Endothelial cell of umbilical vein (primary cell): Measurements from ENCODE around the gene TRRAP. TPM values are rescaled to one million over a fixed set of nuclear protein-coding genes. Genes with fewer than 3 reads are reported as not detected.
A peak's percentile ranks its signal among the peaks of the same experiment; 100 is the strongest.
"Not testable (repeated sequence)": the region's sequence is repeated elsewhere in the genome, so short reads cannot be mapped to it uniquely, and the experiment has no call there.

ENCODE experiments used
- BruUV-seq: library from RNA; stranded (reverse); fragments of 400-500 nt; replicated peaks from 2 replicates; lab custom pipeline; 2021; lab: Mats Ljungman, UMichigan
- CTCF ChIA-PET: fragments of 300-600, 350-600 bp; sonication (Branson Sonifier 250); formaldehyde crosslinking; loops from one replicate; lab custom pipeline; 2021; ENCODE audit warnings: antibody characterized with exemption, inconsistent platforms; lab: Charles Lee
- POLR2A ChIA-PET: fragments of 300-600, 350-600 bp; sonication (Branson Sonifier 250); formaldehyde crosslinking; loops from one replicate; lab custom pipeline; 2021; ENCODE audit warnings: antibody characterized with exemption, inconsistent platforms; lab: Charles Lee
- DNase-seq: peaks from one replicate; pipeline ENCODE4 v3.0.0-alpha.2; 2011; ENCODE audit warnings: low read depth, low spot score
- FAIRE-seq: peaks from 2 replicates; lab custom pipeline; 2011; peaks lifted over from hg19 to GRCh38; lab: Jason Lieb, UNC
- H2AFZ ChIP-seq: 2 replicates; pipeline ENCODE4 v1.6.0; 2012; ENCODE audit warnings: low read depth, low read length, control low read depth, inconsistent platforms
- H3K27ac ChIP-seq: 2 replicates; pipeline ENCODE4 v1.5.1; 2011; ENCODE audit warnings: low read depth, mild to moderate bottlenecking, control low read depth, low read length, moderate library complexity; ENCODE audit not compliant: insufficient read depth
- H3K27me3 ChIP-seq, 2 experiments: 2 replicates each; pipeline versions ENCODE4 v1.6.0 to v1.6.1; 2011; ENCODE audit warnings: low read length in 2 of 2, mixed read lengths in 1 of 2; ENCODE audit not compliant: control insufficient read depth in 2 of 2, insufficient read depth in 2 of 2
- H3K36me3 ChIP-seq, 2 experiments: 2 replicates in 1 of 2; 3 replicates in 1 of 2; pipeline ENCODE4 v1.5.1; 2011; ENCODE audit warnings: low read length in 2 of 2, mild to moderate bottlenecking in 1 of 2, moderate library complexity in 1 of 2; ENCODE audit not compliant: control insufficient read depth in 2 of 2, insufficient read depth in 2 of 2; ENCODE audit errors: extremely low read depth in 1 of 2
- H3K4me1 ChIP-seq: 3 replicates; pipeline ENCODE4 v1.5.1; 2011; ENCODE audit warnings: mild to moderate bottlenecking, low read length; ENCODE audit not compliant: control insufficient read depth, insufficient read depth; ENCODE audit errors: extremely low read depth
- H3K4me2 ChIP-seq: 2 replicates; pipeline ENCODE4 v1.6.1; 2011; ENCODE audit warnings: low read length, control low read depth, mixed read lengths; ENCODE audit not compliant: insufficient read depth
- H3K4me3 ChIP-seq, 3 experiments: fragments of 200-600 bp in 1 of 3; sonication (generic), shearing (Covaris generic) in 1 of 3; replicated peaks in 1 of 3; 2 replicates each; pipeline ENCODE4 v1.5.1; 2011 to 2016; ENCODE audit warnings: control low read depth in 3 of 3, low read length in 3 of 3, mild to moderate bottlenecking in 2 of 3, inconsistent platforms in 1 of 3, low read depth in 1 of 3, moderate library complexity in 1 of 3; ENCODE audit not compliant: insufficient read depth in 1 of 3
- H3K79me2 ChIP-seq: 2 replicates; pipeline ENCODE4 v1.6.0; 2012; ENCODE audit warnings: low read length, inconsistent platforms; ENCODE audit not compliant: control insufficient read depth, insufficient read depth
- H3K9ac ChIP-seq: replicated peaks from 2 replicates; pipeline ENCODE3; 2011; ENCODE audit warnings: low read length, control low read depth; ENCODE audit not compliant: insufficient read depth; ENCODE audit errors: extremely low read depth
- H3K9me1 ChIP-seq: replicated peaks from 3 replicates; pipeline ENCODE4 v1.6.0; 2011; ENCODE audit warnings: mild to moderate bottlenecking, low read length; ENCODE audit not compliant: control insufficient read depth, insufficient read depth; ENCODE audit errors: extremely low read depth
- H3K9me3 ChIP-seq: replicated peaks from 2 replicates; pipeline ENCODE4 v1.5.1; 2012; ENCODE audit warnings: low read length, inconsistent platforms; ENCODE audit not compliant: control insufficient read depth, insufficient read depth
- H4K20me1 ChIP-seq: replicated peaks from 2 replicates; pipeline ENCODE3; 2011; ENCODE audit warnings: mild to moderate bottlenecking, low read length; ENCODE audit not compliant: control insufficient read depth, insufficient read depth; ENCODE audit errors: extremely low read depth
- FOS ChIP-seq: IDR thresholded peaks from 2 replicates; pipeline ENCODE4 v1.6.1; 2011; ENCODE audit warnings: mild to moderate bottlenecking, low read length, moderate library complexity, borderline replicate concordance; ENCODE audit not compliant: insufficient read depth
- GATA2 ChIP-seq: IDR thresholded peaks from 2 replicates; pipeline ENCODE4 v1.7.0; 2011; ENCODE audit warnings: low read depth, mild to moderate bottlenecking, moderate library complexity, mixed read lengths, low read length; ENCODE audit not compliant: insufficient read length, insufficient read depth
- JUN ChIP-seq: IDR thresholded peaks from 2 replicates; pipeline ENCODE4 v1.6.1; 2011; ENCODE audit warnings: borderline replicate concordance, low read depth; ENCODE audit not compliant: insufficient read length, insufficient read depth
- MYC ChIP-seq: IDR thresholded peaks from one replicate; pipeline ENCODE4 v1.6.1; 2011; ENCODE audit warnings: mild to moderate bottlenecking, low read depth, low read length
- dilution Hi-C: fragments of 300-500 bp; cut with MboI; formaldehyde crosslinking; loops from one replicate; pipeline ENCODE4 v1.15.0; 2019; ENCODE audit warnings: low sequenced_read_pairs; ENCODE audit not compliant: extremely low pct_ligation_motif_present
- intact Hi-C: fragments of 100-400 bp; cut with micrococcal nuclease; formaldehyde crosslinking; loops from one replicate; pipeline ENCODE4 v1.10.0; 2022
- polyA plus RNA-seq, 4 experiments: library from polyadenylated mRNA; depleted of rRNA in 3 of 4; stranded (reverse) in 3 of 4; unstranded in 1 of 4; fragments of >200 nt; gene quantifications; 2 replicates each; pipeline versions ENCODE4 v1.2.1 to v1.2.3, GENCODE V29; 2011 to 2012; ENCODE audit warnings: missing spikeins in 1 of 4
- total RNA-seq: library from RNA; stranded (reverse); gene quantifications from 2 replicates; pipeline ENCODE4 v1.2.3, GENCODE V29; 2021
- TF ChIP-seq, protein P1 (sequence below), 2 donors: IDR thresholded peaks; 1 replicate in 1 of 2; 2 replicates in 1 of 2; pipeline ENCODE4 v1.5.1; 2011; ENCODE audit warnings: low read length in 2 of 2, mild to moderate bottlenecking in 2 of 2, moderate library complexity in 2 of 2, control low read depth in 1 of 2, inconsistent platforms in 1 of 2, low read depth in 1 of 2; ENCODE audit not compliant: insufficient read depth in 1 of 2; ENCODE audit errors: extremely low read depth in 1 of 2
- TF ChIP-seq, protein P2 (sequence below): IDR thresholded peaks from 2 replicates; pipeline ENCODE4 v1.6.1; 2011; ENCODE audit not compliant: insufficient read depth, insufficient read length

The TRRAP gene
- total and polyA plus RNA-seq, 2 donors (not counting 3 experiments of a cell fraction or from before 2014, with no cell fraction given): 21.8 to 45.8 TPM

DNA sequence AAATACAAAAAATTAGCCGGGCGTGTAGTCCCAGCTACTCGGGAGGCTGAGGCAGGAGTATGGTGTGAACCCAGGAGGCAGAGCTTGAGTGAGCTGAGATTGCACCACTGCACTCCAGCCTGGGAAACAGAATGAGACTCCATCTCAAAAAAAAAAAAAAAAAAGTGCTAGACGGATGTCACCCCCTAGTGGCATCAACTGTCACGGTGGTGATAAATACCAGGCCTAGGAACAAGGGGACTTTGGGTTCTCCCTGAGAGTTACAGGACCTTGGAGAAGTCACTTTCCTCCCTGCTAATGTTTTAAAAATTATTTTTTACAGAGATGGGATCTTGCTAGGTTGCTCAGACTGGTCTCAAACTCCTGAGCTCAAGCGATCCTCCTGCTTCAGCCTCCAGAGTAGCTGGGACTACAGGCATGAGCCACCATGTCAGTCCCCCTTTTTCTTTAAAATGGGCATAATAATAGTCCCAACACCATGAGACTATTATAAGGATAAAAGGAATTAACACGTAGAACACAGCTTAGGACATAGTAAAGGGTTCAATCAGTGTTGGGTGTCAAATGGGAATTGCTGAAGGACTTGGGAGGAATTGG lies 5.9 kb upstream of the TRRAP start:
- POLR2A ChIA-PET: no interaction called here
- H3K9ac ChIP-seq: no peak overlapping the region
- no peaks in the 10 kb centered on the region for H3K79me2 ChIP-seq
- H3K9me3 ChIP-seq: no peaks in the 10 kb centered on the region
- no peaks in the 10 kb centered on the region for H3K9me1 ChIP-seq
- CTCF ChIA-PET: interaction anchor here (1.1 to 2.6 kb wide), 3 partner anchors 9 to 41 kb away, joined by 3 to 14 read pairs (median 4); no protein-coding TSS in a partner anchor
- no peak overlapping the region for H3K4me2 ChIP-seq
- H3K27me3 ChIP-seq: peaks cover 20 to 24% of the 10 kb centered on the region in 2 experiments
- H3K27ac ChIP-seq: no peak overlapping the region
- no peak overlapping the region for H3K4me3 ChIP-seq
- FAIRE-seq: no peak
- dilution Hi-C loops: no loop called here
- no TSS peak for BruUV-seq
- intact Hi-C loops: loop anchor here (1.0 kb wide), 1 partner anchor 41 kb away; no protein-coding TSS in a partner anchor
- no peaks in the 10 kb centered on the region for H4K20me1 ChIP-seq
- TF ChIP-seq, protein P1, sequence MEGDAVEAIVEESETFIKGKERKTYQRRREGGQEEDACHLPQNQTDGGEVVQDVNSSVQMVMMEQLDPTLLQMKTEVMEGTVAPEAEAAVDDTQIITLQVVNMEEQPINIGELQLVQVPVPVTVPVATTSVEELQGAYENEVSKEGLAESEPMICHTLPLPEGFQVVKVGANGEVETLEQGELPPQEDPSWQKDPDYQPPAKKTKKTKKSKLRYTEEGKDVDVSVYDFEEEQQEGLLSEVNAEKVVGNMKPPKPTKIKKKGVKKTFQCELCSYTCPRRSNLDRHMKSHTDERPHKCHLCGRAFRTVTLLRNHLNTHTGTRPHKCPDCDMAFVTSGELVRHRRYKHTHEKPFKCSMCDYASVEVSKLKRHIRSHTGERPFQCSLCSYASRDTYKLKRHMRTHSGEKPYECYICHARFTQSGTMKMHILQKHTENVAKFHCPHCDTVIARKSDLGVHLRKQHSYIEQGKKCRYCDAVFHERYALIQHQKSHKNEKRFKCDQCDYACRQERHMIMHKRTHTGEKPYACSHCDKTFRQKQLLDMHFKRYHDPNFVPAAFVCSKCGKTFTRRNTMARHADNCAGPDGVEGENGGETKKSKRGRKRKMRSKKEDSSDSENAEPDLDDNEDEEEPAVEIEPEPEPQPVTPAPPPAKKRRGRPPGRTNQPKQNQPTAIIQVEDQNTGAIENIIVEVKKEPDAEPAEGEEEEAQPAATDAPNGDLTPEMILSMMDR (IDR thresholded peaks at IDR 0.05; ENCODE audit: extremely low read depth in 1 of 2, insufficient read depth in 1 of 2, low read depth in 1 of 2, low read length in 2 of 2): peak in 1 of 2 donors; percentile 10
- no peak for TF ChIP-seq JUN
- TF ChIP-seq, protein P2, sequence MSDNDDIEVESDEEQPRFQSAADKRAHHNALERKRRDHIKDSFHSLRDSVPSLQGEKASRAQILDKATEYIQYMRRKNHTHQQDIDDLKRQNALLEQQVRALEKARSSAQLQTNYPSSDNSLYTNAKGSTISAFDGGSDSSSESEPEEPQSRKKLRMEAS: no peak
- TF ChIP-seq MYC: no peak
- no peak for TF ChIP-seq GATA2
- TF ChIP-seq FOS: no peak
- no peak for DNase-seq
- no peaks in the 10 kb centered on the region for H3K36me3 ChIP-seq
- H3K4me1 ChIP-seq: no peaks in the 10 kb centered on the region
- no peak overlapping the region for H2AFZ ChIP-seq

GRCh38 chr7:98873610-98874009 lies 4.7 kb upstream of the TRRAP start:
- H3K4me1 ChIP-seq, H3K9ac ChIP-seq, H3K9me1 ChIP-seq, H4K20me1 ChIP-seq, H3K4me2 ChIP-seq, H3K4me3 ChIP-seq, FAIRE-seq, dilution Hi-C loops, H3K9me3 ChIP-seq, H3K36me3 ChIP-seq, BruUV-seq, H2AFZ ChIP-seq, POLR2A ChIA-PET, H3K79me2 ChIP-seq, intact Hi-C loops, DNase-seq, H3K27ac ChIP-seq: not testable (repeated sequence)
- CTCF ChIA-PET: interaction anchor here (1.8 kb wide), 1 partner anchor 41 kb away, joined by 4 read pairs; no protein-coding TSS in a partner anchor
- H3K27me3 ChIP-seq: peaks cover 14 to 18% of the 10 kb centered on the region in 2 experiments
